ENCODE data around the gene KLRC2.
"Not testable (repeated sequence)": the region's sequence is repeated elsewhere in the genome, so short reads cannot be mapped to it uniquely, and the experiment has no call there.

KLRC2 gene

DNA sequence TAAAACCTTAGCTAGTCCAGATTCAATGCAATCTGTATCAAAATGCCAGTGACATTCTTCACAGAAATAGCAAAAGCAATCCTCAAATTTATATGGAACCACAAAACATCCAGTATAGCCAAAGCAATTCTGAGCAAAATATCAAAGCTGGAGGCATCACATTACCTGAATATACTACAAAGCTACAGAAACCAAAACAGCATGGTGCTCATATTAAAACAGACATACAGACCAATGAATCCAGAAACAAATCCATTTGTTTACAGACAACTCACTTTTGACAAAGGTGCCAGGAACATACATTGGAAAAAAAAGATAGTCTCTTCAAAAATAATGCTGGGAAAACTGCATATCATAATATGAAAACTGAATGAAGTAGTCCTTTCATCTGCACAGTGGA, 31.0 kb downstream of the KLRC2 start:
- no peak for DNase-seq

DNA sequence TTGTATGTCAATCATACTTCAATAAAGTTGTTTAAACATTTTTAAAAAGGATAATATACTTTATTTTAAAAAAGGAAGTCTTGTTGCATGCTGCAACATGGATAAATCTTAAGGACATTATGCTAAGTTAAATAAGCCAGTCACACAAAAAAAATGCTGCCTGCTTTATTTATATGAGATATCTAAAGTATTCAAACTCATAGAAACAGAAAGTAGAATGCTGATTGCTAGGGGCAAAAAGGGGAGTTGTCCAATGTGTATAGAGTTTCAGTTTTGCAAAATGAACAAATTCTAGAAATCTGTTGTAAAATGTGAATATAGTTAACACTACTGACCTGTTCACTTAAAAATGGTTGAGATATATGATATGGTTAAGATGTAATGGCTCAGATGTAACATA, 35.0 kb downstream of the KLRC2 start:
- no peak for DNase-seq

DNA sequence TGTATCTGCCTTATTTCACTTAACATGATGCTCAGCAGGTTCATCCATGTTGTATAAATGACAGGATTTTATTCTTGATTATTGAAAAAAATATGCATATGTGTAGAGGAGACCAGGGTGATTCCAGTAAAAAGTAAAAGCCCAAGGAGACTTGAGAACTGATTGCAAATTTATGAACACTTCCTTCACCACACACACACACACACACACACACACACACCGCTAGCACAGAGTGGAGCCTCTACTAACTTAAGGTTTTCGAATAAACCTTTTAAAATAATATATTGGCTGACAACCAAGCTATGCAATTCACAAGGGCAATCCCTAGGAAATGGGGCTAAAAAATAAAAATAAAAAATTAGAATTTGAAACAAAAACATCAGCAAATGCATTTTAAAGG, 37.6 kb downstream of the KLRC2 start:
- DNase-seq, result no peak

DNA sequence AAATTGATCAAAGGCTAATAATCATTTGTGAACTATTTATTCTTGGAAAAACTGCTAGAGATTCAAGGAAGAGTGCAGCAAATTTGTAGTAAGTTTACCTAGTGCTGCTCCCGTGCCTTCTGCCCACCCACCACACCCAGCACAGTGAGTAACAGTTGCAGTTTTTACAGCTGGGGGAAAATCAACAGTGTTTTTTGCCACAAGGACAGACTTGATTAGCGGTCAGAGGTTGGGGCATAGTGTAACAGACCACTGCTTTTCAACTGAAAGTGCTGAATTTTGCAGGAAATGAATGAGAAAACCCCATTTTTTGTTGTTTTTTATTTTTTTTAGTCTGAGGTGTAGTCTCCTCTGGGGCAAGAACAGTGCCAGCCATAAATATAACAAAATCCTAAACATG, 38.5 kb downstream of the KLRC2 start:
- DNase-seq, result peak; percentile 49 to 78

DNA sequence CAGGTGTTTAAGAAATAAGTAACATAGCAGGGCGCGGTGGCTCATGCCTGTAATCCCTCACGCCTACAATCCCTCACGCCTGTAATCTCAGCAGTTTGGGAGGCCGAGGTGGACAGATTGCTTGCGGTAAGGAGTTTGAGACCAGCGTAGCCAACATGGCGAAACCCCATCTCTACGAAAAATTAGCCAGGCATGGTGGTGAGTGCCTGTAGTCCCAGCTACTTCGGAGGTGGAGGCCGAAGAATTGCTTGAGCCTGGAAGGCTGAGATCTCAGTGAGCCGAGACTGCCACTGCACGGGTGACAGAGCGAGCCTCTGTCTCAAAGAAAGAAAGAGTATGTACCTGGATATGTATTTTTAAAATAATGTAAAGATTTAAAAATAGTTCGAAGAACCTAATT, 39.6 kb downstream of the KLRC2 start:
- not testable (repeated sequence) for DNase-seq

DNA sequence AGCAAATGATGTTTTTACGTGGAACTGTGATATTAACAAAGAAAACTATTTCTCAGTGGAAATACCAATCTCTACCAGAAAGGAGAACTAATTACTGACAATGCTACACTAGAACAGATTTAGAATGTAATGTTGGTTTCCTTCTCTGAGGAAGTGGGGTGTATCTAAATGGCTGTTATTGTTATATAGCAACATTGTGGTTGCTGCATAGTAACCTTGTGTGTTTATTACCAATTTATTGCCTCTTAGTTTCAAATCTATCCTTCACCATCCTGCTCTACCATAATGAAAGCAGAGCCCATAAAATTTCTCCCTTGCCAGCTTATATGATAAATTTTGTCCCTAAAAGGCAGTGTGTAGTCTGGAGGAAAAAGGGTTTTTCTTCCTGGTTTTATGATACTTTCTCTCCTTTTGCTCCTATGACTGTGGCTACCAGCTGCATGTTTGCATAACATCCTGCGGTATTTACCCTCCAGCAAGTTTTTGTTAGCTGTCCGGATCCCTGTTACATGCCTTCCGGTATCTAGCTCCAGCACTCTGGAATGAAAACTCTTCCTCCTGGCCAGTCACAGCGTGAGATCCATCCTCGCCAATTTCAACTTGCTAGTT, 40.3 kb downstream of the KLRC2 start:
- peak; percentile 56 to 85 for DNase-seq

DNA sequence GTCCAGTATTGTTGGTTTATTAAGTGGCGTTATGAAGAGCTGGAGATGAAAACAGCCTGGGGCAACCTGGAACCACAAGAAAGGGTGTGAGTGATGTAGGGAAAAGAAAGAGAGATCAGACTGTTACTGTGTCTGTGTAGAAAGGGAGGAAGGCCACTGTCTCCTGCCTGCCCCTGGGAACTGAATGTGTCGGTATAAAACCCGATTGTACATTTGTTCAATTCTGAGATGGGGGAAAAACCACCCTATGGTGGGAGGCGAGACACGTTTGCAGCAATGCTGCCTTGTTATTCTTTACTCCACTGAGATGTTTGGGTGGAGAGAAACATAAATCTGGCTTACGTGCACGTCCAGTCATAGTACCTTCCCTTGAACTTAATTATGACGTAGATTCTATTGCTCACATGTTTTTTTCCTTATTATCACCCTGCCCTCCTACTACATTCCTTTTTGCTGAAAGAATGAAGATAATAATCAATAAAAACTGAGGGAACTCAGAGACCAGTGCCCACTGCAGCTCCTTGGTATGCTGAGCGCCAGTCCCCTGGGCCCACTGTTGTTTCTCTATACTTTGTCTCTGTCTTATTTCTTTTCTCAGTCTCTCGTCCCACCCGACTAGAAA, 41.2 kb downstream of the KLRC2 start:
- DNase-seq, result peak; percentile 76 to 80

DNA sequence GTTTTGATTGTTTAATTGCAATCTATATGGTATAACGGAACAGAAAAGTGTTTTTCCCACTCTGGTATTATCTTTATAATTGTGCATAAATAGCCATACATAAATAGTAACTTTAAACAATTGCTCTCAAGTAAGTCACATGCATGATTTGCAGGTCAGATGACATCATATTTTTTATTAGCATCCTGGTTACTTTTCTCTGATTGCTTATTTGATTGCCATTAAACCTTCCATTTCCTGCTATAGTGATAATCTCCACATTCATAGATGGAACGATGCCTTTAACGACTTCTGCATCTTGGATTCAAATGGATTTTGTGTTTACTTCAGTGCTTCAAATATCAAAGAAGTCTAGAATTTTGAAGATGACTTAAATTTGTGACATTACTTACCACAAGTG, 42.5 kb downstream of the KLRC2 start:
- DNase-seq, result no peak

DNA sequence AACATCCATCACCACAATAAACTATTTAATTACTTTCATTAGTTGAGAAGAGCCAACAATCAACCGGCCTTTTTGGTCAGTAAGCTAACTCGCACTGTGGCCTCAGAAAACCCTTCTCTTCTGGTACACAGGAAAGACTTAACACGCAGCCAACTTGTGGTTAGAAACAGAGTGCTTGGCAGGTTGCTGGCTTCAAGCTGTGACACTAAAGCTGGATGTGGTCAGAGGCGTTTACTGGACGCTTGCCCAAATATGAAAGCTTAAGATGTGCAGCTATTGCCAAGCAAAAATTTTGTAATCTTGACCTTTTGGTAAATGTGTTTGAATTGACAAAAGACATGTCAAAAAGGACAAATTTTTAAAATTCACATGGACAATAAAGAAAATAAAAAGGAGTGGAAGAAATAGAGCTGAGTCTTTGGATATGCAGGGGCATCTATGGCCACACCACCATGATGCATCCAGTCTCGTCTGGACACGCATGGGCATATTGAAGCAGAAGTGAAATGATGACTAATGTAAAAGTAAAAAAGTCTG, 43.3 kb downstream of the KLRC2 start:
- DNase-seq, result peak; percentile 71 to 72

DNA sequence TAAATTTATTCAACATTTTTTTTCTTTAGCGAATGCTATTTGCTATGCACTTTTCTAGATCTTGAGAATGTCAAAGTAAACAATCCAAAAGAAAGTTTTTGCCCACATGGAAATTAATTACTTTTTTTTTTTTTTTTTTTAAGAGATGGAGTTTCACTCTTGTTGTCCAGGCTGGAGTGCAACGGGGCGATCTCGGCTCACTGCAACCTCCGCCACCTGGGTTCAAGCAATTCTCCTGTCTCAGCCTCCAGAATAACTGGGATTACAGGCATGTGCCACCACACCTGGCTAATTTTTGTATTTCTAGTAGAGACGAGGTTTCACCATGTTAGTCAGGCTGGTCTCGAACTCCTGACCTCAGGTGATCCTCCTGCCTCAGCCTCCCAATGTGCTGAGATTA, 44.8 kb downstream of the KLRC2 start:
- not testable (repeated sequence) for DNase-seq

DNA sequence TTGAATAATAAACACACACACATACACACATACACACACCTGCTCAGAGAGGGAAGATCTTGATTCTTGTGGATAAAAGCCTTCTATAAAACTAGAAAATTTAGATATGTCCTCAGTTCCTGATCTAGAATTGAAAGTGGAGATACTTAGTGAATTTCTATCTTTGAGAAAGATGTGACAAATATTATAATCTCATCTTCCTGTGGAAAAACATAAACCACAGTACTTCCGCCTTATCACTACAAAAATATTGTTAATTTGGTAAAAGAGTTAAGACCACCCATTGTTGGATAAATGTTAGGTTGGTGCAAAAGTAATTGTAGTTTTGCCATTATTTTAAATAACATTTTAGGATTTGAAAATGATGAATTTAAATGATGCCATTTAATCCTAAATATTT, 45.9 kb downstream of the KLRC2 start, which contains the start of gene KLRK1:
Gene KLRK1 (minus strand): TSS at position 138 of the 400 bp plus-strand sequence. CDS start 1,231 bp downstream, outside the sequence.
- peak in 1 of 2 donors; percentile 57 for DNase-seq

DNA sequence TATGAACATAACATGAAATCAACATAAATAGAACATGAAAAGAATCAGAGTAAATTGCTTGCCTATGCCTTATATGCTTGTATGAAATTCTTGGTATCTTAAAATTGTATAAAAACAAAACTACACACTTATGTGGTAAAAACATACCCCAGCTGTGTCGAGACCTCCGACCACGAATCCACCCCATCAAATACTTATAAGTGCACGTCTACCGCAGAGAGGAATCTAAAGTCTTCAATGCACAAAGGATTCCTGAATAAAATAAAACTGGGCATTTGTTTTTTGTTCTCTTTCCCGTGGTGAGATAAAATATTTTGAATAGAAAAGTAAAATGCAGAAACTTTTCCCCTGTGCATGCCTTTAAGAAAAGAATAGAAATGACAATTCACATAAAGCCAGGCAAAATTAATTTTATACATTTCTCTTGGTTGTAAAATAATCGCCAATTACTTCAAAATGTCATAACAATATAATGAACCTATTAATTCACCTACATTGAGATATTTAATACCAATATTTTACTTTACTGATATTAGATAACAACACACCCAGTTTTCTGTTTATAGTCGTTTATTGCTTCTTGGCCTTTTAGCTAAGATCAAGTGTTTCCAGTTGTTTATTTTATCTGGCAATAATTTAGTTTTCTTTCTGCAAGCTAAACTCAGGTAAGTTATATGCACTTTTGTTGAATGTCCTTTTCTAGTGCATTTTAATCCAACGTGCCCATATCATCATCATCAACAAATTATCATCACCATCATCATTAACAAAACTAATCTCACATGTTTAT, 47.0 kb downstream of the KLRC2 start:
- peak in 1 of 2 donors; percentile 51 for DNase-seq

DNA sequence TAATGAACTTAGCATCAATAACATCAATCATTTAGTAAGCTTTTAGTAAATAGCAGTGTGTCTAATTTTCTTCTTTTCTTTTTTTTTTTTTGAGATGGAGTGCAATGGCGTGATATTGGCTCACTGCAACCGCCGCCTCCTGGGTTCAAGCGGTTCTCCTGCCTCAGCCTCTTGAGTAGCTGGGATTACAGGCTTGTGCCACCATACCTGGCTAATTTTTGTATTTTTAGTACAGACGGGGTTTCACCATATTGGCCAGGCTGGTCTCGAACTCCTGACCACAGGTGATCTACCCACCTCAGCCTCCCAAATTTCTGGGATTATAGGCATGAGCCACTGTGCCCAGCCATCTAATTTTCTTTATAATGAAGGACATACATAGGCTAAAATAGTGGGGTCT, 48.3 kb downstream of the KLRC2 start:
- peak in 1 of 2 donors; percentile 23 for DNase-seq

DNA sequence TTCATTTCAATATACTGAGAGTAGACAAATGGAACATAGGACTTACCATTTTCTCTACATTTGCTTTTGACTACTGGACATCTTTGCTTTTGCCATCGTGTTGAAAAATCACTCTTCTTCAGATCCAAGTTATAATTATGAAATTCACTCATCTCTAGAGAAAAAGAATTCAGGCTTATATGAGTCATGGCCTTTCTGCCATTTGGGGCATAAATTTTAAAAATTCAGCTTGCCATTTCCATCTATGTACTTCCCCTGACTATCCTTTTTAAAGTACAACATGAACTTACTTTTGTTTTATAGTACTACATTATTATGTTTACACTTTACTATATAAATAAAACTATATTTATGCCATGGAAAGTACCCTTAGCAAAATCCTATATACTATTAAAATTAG, 49.0 kb downstream of the KLRC2 start:
- no peak for DNase-seq

DNA sequence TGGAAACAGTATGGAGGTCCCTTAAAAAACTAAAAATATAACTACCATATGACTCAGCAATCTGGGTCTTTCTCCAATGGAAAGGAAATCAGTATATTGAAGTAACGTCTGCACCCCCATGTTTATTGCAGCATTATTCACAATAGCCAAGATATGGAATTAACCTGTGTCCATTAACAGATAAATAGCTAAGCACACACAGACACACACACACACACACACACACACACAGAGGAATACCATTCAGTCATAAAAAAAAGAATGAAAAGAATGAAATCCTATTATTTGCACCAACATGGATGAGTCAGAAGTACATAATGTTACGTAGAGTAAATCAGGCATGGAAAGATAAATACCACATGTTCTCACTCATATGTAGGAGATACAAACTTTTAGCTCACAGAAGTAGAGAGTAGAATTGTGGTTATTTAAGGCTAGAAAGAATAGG, 50.6 kb downstream of the KLRC2 start:
- no peak for DNase-seq

DNA sequence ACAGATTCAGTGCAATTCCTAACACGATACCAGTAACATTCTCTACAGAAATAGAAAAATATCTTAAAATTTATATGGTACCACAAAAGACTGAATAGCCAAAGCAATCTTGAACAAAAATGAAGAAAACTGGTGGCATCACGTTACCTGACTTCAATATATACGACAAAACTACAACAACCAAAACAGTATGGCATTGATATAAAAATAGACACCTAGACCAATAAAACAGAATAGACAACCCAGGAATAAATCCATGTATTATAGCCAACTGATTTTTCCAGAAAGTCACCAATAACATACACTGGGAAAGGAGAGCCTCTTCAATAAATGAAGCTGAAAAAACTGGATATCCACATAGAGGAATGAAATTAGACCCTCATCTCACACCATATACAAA, 51.6 kb downstream of the KLRC2 start:
- no peak for DNase-seq

DNA sequence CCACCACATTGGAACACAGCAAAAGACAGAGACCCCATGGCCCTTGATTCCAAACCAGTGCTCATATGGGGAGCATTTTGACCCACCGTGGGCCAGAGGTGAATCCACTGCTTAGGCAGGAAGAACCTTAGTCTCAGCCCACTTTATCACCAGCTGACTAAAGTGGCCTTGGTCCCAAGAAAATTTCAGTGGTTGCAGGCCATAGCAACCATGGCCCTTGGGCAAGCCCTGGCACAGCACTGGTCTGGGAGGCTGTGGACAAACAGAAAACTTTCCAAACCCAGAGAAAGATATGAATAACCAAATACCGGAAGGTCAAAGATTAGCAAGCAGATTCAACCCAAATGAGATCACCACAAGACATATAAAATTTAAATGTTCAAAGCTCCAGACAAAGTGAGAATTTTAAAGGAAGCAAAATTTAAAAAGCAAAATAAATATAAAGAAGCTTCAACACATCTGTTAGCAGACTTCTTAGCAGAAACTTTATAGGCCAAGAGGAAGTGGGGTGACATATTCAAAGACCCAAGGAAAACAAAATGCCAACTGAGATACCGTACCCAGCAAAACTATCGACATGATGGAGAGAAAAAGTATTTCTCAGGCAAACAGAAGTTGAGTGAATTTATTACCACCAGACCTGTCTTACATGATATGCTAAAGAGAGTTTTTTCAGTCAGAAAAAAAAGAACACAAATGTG, 53.7 kb downstream of the KLRC2 start:
- DNase-seq, result no peak

Data from CD4-positive, alpha-beta T cell treated with Interleukin-4 for 1 hour (primary cell).